Osteocyte (in vitro differentiated cells): Measurements from ENCODE around the gene TNIP3. TPM values are rescaled to one million over a fixed set of nuclear protein-coding genes. Genes with fewer than 3 reads are reported as not detected.

Source experiments
- DNase-seq: peaks from one replicate; pipeline ENCODE4 v3.0.0; 2021; ENCODE audit warnings: mixed read lengths; ENCODE audit not compliant: unreplicated experiment; ENCODE audit errors: extremely low spot score
- H3K27ac Mint-ChIP-seq: one replicate; pipeline ENCODE4 v1.8.0; 2021; ENCODE audit warnings: mild to moderate bottlenecking, mixed read lengths; ENCODE audit not compliant: unreplicated experiment
- H3K27me3 Mint-ChIP-seq: one replicate; pipeline ENCODE4 v1.8.0; 2021; ENCODE audit warnings: mixed read lengths; ENCODE audit not compliant: unreplicated experiment
- H3K36me3 Mint-ChIP-seq: one replicate; pipeline ENCODE4 v1.8.0; 2021; ENCODE audit warnings: mixed read lengths; ENCODE audit not compliant: unreplicated experiment
- H3K4me1 Mint-ChIP-seq: one replicate; pipeline ENCODE4 v1.8.0; 2021; ENCODE audit warnings: mixed read lengths; ENCODE audit not compliant: unreplicated experiment
- H3K4me3 Mint-ChIP-seq: one replicate; pipeline ENCODE4 v1.8.0; 2021; ENCODE audit warnings: mild to moderate bottlenecking, moderate library complexity, mixed read lengths; ENCODE audit not compliant: unreplicated experiment
- H3K9me3 Mint-ChIP-seq: one replicate; pipeline ENCODE4 v1.8.0; 2021; ENCODE audit warnings: mixed read lengths; ENCODE audit not compliant: unreplicated experiment
- CTCF ChIP-seq: fragments of 200-600 bp; sonication (generic); IDR thresholded peaks from 2 replicates; pipeline ENCODE4 v1.5.0; 2021; ENCODE audit warnings: antibody characterized with exemption, mild to moderate bottlenecking, moderate library complexity
- total RNA-seq: library from RNA; stranded (reverse); gene quantifications from 2 replicates; pipeline ENCODE4 v1.2.1, GENCODE V29; 2021

TNIP3 gene
- total RNA-seq, 1 donor from 2014 or later: not detected

- no peak for TF ChIP-seq CTCF
- DNase-seq: no peak
- Mint-ChIP-seq H3K4me1 (no peaks in the 10 kb centered on the region), H3K36me3 (no peaks in the 10 kb centered on the region), H3K9me3 (no peaks in the 10 kb centered on the region), H3K27me3 (no peaks in the 10 kb centered on the region), H3K4me3 (no peak overlapping the region), H3K27ac (no peak overlapping the region)
Observed at GRCh38 chr4:121148000-121148399, 16.1 kb downstream of the TNIP3 start.

DNA sequence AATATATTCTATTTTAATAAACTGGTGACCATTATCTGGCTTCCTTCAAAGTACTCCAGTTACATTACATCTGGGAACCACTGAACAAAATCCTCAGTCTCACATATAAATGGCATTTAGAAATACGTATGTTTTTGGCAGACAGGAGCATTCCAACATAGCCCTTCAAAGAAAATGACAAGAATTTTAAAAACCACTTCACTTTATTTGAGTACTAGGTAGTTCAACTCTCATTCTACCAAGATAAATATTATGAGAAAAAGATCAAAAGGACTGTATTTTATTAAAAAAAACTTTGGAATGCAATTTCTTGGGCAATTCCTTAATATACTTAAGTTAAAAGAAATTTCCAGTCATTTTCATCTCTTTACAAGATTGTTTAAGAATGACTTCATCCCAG lies 17.6 kb downstream of the TNIP3 start:
- no peak overlapping the region for H3K27ac Mint-ChIP-seq
- DNase-seq: no peak
- no peaks in the 10 kb centered on the region for H3K36me3 Mint-ChIP-seq
- H3K4me3 Mint-ChIP-seq: no peak overlapping the region
- H3K9me3 Mint-ChIP-seq: no peaks in the 10 kb centered on the region
- no peak for TF ChIP-seq CTCF
- H3K4me1 Mint-ChIP-seq: no peaks in the 10 kb centered on the region
- no peaks in the 10 kb centered on the region for H3K27me3 Mint-ChIP-seq

- no peak for TF ChIP-seq CTCF
- Mint-ChIP-seq H3K4me3 (no peak overlapping the region), H3K4me1 (peaks cover 4% of the 10 kb centered on the region), H3K27ac (no peak overlapping the region), H3K36me3 (no peaks in the 10 kb centered on the region), H3K27me3 (no peaks in the 10 kb centered on the region), H3K9me3 (no peaks in the 10 kb centered on the region)
- DNase-seq: no peak
Observed at GRCh38 chr4:121145430-121145829, 18.7 kb downstream of the TNIP3 start.

DNA sequence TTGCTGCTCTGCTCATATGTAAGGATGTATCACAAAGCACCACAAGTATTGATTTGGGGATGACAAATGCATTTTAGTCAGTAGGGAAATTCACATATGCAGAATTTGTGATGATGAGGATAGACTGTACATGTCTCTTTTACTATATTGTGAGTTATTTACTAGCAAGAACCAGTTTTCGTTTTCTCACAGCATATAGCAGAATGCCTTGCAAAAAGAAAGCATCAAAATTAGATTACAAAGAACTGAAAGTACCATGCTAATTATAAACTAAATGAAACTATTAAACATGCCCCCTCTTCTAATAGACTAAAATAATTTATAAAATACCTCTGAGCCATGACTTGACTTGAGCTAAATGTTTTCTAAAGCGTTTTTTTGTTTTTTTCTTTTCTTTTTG lies 20.1 kb downstream of the TNIP3 start:
- Mint-ChIP-seq H3K36me3 (no peaks in the 10 kb centered on the region), H3K27ac (no peak overlapping the region), H3K4me1 (peaks cover 9% of the 10 kb centered on the region), H3K27me3 (no peaks in the 10 kb centered on the region), H3K4me3 (no peak overlapping the region), H3K9me3 (no peaks in the 10 kb centered on the region)
- no peak for DNase-seq
- no peak for TF ChIP-seq CTCF

GRCh38 chr4:121143131-121143530 lies 21.0 kb downstream of the TNIP3 start:
- Mint-ChIP-seq H3K27ac (no peak overlapping the region), H3K36me3 (no peaks in the 10 kb centered on the region)
- no peak for TF ChIP-seq CTCF

More at GRCh38 chr4:121143131-121143530, 21.0 kb downstream of the TNIP3 start:
- no peaks in the 10 kb centered on the region for H3K9me3 Mint-ChIP-seq
- H3K4me1 Mint-ChIP-seq: peaks cover 9% of the 10 kb centered on the region
- DNase-seq: no peak
- H3K4me3 Mint-ChIP-seq: no peak overlapping the region
- H3K27me3 Mint-ChIP-seq: no peaks in the 10 kb centered on the region
